ENCODE data around the gene PDE4D. TPM values are rescaled to one million over a fixed set of nuclear protein-coding genes. Genes with fewer than 3 reads are reported as not detected.
"Not testable (repeated sequence)": the region's sequence is repeated elsewhere in the genome, so short reads cannot be mapped to it uniquely, and the experiment has no call there.

PDE4D gene
- polyA plus RNA-seq, 3 donors = 20.8 to 22.7 (median 21.8) TPM

GRCh38 chr5:59748036-59748663 is 145.4 kb downstream of the PDE4D start:
- not testable (repeated sequence) for DNase-seq (ENCODE audit: low read depth in 3 of 3, low spot score in 2 of 3)

- DNase-seq (ENCODE audit: low read depth in 3 of 3, low spot score in 2 of 3) = no peak
Observed at GRCh38 chr5:59746241-59746765, 147.2 kb downstream of the PDE4D start.

GRCh38 chr5:59745415-59745863 is 148.1 kb downstream of the PDE4D start:
- DNase-seq (ENCODE audit: low read depth in 3 of 3, low spot score in 2 of 3) = no peak

DNA sequence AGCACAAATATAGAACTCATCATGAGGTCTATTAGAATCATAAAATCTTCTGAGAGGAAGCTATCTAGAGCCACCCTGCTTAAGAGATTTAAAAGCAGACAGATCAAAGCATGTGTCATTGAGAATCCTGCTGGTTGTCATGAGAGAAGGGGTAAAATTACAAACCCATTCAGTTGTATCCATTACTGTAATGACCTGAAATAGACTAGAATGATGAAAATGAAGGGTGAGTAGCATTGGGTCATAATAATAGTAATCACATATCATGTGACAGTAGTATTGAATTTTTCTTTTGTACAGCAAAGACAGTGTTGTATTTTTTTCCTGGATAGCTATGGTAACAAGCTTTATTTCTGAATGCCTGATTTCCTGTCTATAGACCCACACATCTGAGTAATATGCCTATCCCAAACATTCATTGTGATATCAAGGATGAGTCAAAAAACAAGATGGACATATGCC is 149.0 kb downstream of the PDE4D start:
- no peak for DNase-seq (ENCODE audit: low read depth in 3 of 3, low spot score in 2 of 3)

DNA sequence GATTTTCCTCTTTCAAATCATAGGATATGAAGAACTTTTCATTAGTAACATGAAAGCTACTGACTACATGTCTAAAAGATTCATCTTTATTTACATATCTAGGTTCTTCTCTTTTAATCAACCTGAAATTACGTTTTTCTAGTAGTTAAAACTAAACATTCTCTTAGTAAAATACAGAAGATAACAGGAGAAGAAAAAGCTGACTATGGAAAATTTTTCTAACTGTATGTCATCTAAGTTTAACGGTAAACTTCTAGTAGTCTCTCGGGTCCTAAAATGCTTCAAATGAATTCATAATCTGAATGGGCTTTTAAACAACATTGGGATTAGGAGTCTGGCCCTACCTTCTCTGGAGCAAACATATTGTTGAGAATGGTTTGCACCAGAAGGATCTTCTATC is 151.9 kb downstream of the PDE4D start:
- no peak for DNase-seq (ENCODE audit: low read depth in 3 of 3, low spot score in 2 of 3)

- no peak for DNase-seq (ENCODE audit: low read depth in 3 of 3, low spot score in 2 of 3)
Observed at GRCh38 chr5:59738024-59738423, 155.5 kb downstream of the PDE4D start.

DNA sequence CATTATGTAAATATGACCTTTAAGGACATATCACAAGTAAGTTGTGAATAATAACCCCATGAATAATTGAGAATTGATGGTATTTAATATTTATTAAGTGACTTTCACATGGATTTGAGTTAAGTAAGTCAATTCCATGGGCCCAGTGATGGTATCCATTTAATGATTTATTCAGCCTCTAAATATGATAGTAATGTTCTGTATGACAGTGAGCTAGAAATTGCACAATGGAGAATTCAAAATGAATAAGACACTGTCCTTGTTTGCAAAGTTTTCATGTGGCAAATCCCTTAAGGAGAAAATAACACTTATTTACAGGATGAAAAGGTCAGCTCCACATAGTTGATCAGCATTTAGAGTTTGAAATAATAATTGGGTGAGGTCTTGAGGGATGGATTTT is 160.7 kb downstream of the PDE4D start:
- DNase-seq (ENCODE audit: low read depth in 3 of 3, low spot score in 2 of 3) = no peak

- DNase-seq (ENCODE audit: low read depth in 3 of 3, low spot score in 2 of 3) = no peak
Observed at GRCh38 chr5:59732301-59732700, 161.2 kb downstream of the PDE4D start.

DNA sequence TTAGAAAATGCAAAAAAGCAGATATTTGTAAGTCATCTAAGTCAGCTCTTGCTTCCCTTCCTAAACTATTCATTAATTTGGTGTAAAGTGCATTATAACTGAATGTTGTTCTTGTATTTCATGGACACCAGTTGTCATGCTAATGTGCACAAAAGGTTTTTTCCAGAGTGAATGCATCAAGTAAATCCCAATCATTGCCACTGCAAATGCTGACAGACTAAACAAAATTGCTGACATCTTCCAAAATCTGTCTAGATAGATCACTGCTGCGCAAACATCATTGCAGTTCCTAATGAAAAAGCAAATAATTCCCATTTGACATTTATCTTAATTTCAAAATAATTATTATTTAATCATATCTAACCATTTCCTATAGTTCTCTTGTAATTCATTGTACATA is 161.7 kb downstream of the PDE4D start:
- no peak for DNase-seq (ENCODE audit: low read depth in 3 of 3, low spot score in 2 of 3)

DNA sequence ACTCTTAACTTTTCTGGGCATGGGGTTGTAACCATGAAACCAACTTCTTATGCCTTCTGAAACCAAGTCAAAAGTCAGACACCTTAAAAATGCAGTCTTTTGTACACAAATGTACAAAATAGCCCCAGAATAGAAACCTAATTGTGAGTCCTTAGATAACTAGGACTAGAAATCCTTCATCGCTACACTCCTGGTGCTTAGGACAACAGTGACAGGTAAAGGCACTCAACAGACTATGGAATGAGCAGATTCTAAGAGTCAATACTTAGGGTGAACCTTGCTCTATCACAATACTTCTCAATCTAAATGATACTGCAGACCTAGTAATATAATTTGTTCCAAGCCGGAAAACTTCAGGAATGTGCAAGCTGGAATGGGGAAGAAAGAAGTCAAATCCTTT is 163.7 kb downstream of the PDE4D start:
- no peak for DNase-seq (ENCODE audit: low read depth in 3 of 3, low spot score in 2 of 3)

DNA sequence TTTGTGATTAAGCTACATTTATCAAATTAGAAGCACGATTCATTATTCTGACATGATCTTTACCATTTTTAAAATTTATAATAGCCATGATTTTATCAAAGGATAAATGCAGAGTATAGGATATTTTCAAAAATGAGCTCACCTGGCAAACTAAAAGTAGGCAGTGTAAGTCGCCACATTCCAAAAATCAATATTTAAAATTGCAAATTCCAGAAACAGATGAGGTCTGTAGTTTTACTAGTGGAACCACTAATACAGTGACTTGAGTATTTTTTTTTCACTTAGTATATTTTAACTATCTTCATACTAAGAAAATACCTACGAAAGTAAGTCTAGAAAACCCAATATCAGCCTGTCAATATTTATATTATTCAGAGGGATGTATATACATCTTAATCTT is 164.2 kb downstream of the PDE4D start:
- no peak for DNase-seq (ENCODE audit: low read depth in 3 of 3, low spot score in 2 of 3)

- no peak for DNase-seq (ENCODE audit: low read depth in 3 of 3, low spot score in 2 of 3)
Observed at GRCh38 chr5:59728356-59728755, 165.2 kb downstream of the PDE4D start.

- no peak for DNase-seq (ENCODE audit: low read depth in 3 of 3, low spot score in 2 of 3)
Observed at GRCh38 chr5:59727186-59727585, 166.3 kb downstream of the PDE4D start.

GRCh38 chr5:59725392-59725767 is 168.1 kb downstream of the PDE4D start:
- DNase-seq (ENCODE audit: low read depth in 3 of 3, low spot score in 2 of 3) = peak; percentile 39 to 54 (median 41)

- DNase-seq (ENCODE audit: low read depth in 3 of 3, low spot score in 2 of 3) = no peak
Observed at GRCh38 chr5:59724482-59725391, 168.8 kb downstream of the PDE4D start.

DNA sequence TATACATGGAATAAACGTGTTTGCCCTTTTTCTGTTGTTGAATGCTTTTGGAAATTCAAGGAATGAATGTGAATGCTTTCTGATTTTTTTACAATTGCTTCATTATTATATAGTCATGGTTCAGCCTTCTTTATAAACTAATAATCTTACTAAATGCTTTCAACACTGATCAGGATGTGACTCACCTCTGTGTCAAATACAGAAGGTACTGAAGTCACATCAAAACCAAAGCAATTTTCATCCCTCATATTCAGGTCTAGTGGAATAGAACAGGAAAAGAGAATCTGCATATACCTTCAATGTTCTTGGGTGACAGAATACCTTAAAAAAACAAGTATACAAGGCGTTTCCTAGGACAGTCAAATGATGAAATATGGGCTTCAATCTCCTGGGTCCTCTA is 170.7 kb downstream of the PDE4D start:
- DNase-seq (ENCODE audit: low read depth in 3 of 3, low spot score in 2 of 3) = no peak

- no peak for DNase-seq (ENCODE audit: low read depth in 3 of 3, low spot score in 2 of 3)
Observed at GRCh38 chr5:59721741-59722140, 171.8 kb downstream of the PDE4D start.

DNA sequence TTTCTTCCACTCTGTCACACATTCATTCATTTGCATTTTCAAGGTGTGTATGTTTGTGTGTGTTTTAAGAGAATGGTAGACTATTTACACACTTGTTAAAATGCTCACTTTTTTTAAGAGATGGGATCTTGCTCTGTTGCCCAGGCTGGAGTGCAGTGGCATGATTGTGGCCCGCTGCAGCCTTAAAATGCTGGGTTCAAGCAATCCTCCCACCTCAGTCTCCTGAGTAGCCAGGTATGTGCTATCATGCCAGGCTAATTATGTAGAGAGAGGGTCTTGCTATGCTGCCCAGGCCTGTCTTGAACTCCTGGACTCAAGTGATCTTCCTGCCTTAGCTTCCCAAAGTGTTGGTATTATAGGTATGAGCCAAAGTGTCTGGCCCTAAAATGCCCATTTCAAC is 173.5 kb downstream of the PDE4D start:
- no peak for DNase-seq (ENCODE audit: low read depth in 3 of 3, low spot score in 2 of 3)

DNA sequence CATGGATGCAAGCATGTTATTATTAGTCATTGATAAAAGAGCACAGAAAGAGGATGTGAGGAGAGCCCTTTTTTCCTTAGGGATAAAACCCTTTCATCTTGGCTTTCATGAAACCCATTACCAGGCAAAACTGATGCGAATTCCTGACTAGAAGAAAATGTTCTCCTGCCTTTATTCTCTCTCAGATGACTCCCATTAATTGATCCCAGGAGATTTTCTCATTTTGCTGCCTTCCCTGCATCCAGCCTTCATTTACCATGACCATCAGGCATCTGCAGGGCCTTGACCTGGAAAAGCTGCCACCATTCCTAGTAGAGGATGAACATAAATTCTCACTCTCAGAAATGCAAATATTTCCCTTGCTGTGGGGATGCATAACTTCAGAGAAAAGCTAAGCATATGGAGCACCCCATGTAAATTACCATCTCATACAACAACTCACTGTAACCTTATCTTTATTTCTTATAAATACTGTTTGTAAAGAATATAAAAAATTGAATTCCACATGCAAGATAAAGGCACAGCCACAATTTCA is 176.5 kb downstream of the PDE4D start:
- no peak for DNase-seq (ENCODE audit: low read depth in 3 of 3, low spot score in 2 of 3)

GRCh38 chr5:59716029-59716428 is 177.5 kb downstream of the PDE4D start:
- no peak for DNase-seq (ENCODE audit: low read depth in 3 of 3, low spot score in 2 of 3)

GRCh38 chr5:59715228-59715627 is 178.3 kb downstream of the PDE4D start:
- no peak for DNase-seq (ENCODE audit: low read depth in 3 of 3, low spot score in 2 of 3)

DNA sequence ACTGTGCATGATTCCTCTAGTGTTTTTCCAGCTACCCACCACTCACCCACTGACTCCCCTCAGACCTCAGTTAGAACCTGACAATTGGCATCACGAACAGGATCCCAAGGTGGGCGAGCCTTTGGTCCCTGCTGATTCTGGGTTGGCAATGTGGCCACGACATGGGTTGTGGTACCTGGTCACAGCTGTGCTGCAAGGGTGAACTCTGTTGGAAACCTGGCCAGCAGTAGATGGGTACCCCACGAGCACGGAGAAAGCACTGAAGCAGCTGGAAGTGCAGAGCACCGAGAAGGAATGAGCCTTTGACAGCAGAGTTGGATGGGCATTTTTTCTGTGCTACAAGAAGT is 180.1 kb downstream of the PDE4D start:
- DNase-seq (ENCODE audit: low read depth in 3 of 3, low spot score in 2 of 3) = no peak
